Testis (tissue), 2 donors: ENCODE results near the gene FBXO24.

Source experiments
- POLR2A ChIP-seq: fragments of 450-650 bp; IDR thresholded peaks from one replicate; pipeline ENCODE4 v1.6.1; 2017; ENCODE audit warnings: antibody characterized with exemption, mild to moderate bottlenecking, moderate library complexity
- TF ChIP-seq, protein P1 (sequence below), 3 experiments: fragments of 450-650 bp in 2 of 3; fragments of 200-600 bp in 1 of 3; sonication (generic) in 1 of 3; IDR thresholded peaks; one replicate each; pipeline ENCODE4 v1.5.1; 2016 to 2019; ENCODE audit warnings: antibody characterized with exemption in 3 of 3, mild to moderate bottlenecking in 2 of 3, moderate library complexity in 1 of 3

DNA sequence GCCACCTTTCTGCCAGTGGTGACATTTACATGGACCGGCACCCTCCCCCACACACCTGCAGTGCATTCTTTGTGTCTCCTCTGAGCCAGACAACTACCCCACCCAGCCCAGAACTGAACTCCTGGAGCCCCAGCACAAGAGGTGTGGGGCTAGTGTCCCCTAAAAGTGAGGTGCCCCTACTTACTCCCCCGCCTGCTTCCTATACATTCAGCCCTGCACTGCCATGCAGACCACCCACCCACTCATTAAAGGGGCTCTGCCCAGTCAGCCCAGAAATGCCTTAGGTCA lies 14.4 kb upstream of the FBXO24 start:
- TF ChIP-seq POLR2A, result no peak
- TF ChIP-seq, protein P1, sequence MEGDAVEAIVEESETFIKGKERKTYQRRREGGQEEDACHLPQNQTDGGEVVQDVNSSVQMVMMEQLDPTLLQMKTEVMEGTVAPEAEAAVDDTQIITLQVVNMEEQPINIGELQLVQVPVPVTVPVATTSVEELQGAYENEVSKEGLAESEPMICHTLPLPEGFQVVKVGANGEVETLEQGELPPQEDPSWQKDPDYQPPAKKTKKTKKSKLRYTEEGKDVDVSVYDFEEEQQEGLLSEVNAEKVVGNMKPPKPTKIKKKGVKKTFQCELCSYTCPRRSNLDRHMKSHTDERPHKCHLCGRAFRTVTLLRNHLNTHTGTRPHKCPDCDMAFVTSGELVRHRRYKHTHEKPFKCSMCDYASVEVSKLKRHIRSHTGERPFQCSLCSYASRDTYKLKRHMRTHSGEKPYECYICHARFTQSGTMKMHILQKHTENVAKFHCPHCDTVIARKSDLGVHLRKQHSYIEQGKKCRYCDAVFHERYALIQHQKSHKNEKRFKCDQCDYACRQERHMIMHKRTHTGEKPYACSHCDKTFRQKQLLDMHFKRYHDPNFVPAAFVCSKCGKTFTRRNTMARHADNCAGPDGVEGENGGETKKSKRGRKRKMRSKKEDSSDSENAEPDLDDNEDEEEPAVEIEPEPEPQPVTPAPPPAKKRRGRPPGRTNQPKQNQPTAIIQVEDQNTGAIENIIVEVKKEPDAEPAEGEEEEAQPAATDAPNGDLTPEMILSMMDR (IDR thresholded peaks at IDR 0.05), result no peak
